GM12878 (cell line): ENCODE results near the gene ZNF732. TPM values are rescaled to one million over a fixed set of nuclear protein-coding genes. Genes with fewer than 3 reads are reported as not detected.

Experiments
- ATAC-seq: fragments of 200-7000 bp; cut with Tn5 transposase; 3 replicates; pipeline ENCODE4 v1.9.1; 2020; ENCODE audit warnings: mild to moderate bottlenecking, moderate library complexity
- BruUV-seq: library from RNA; stranded (reverse); fragments of 400-500 nt; replicated peaks from 2 replicates; lab custom pipeline; 2021; lab: Mats Ljungman, UMichigan
- CTCF ChIA-PET: fragments of 300-600 bp; sonication (Branson Sonifier 250); formaldehyde crosslinking; extraction: SDS; loops from one replicate; lab custom pipeline; 2021; ENCODE audit warnings: inconsistent platforms; lab: Yijun Ruan, JAX
- POLR2A ChIA-PET: fragments of 350-600 bp; formaldehyde crosslinking; extraction: SDS; loops from one replicate; lab custom pipeline; 2021; ENCODE audit warnings: inconsistent platforms; lab: Charles Lee
- RAD21 ChIA-PET: fragments of 300-600 bp; sonication (Branson Sonifier 250); formaldehyde crosslinking; loops from one replicate; lab custom pipeline; 2023; ENCODE audit warnings: antibody characterized with exemption; ENCODE audit not compliant: unreplicated experiment; lab: Charles Lee
- SMC1A ChIA-PET: fragments of 300-600 bp; sonication (Branson Sonifier 250); formaldehyde crosslinking; loops from one replicate; lab custom pipeline; 2023; ENCODE audit not compliant: unreplicated experiment, uncharacterized antibody; lab: Charles Lee
- DNase-seq: peaks from one replicate; pipeline ENCODE4 v3.0.0-alpha.2; 2011; ENCODE audit warnings: low read depth, low spot score
- FAIRE-seq: peaks from 3 replicates; lab custom pipeline; 2011; peaks lifted over from hg19 to GRCh38; lab: Jason Lieb, UNC
- H2AFZ ChIP-seq: 2 replicates; pipeline ENCODE4 v1.6.0; 2011; ENCODE audit warnings: low read depth, low read length, control low read depth; ENCODE audit not compliant: control insufficient read depth
- H3K27ac ChIP-seq: 2 replicates; pipeline ENCODE4 v1.5.1; 2011; ENCODE audit warnings: control low read depth; ENCODE audit not compliant: control insufficient read depth, insufficient read depth
- H3K27me3 ChIP-seq, 2 experiments: replicated peaks in 1 of 2; 2 replicates each; pipeline versions ENCODE4 v1.6.0 to v1.6.1; 2011; ENCODE audit warnings: low read length in 1 of 2; ENCODE audit not compliant: control insufficient read depth in 2 of 2, insufficient read depth in 2 of 2
- H3K36me3 ChIP-seq, 2 experiments: 2 replicates each; pipeline ENCODE4 v1.5.1; 2011; ENCODE audit warnings: low read length in 1 of 2; ENCODE audit not compliant: control insufficient read depth in 2 of 2, insufficient read depth in 2 of 2
- H3K4me1 ChIP-seq: 2 replicates; pipeline ENCODE4 v1.6.1; 2011; ENCODE audit warnings: mild to moderate bottlenecking, low read length, moderate library complexity, mixed read lengths; ENCODE audit not compliant: control insufficient read depth, insufficient read depth
- H3K4me2 ChIP-seq: 2 replicates; pipeline ENCODE4 v1.6.0; 2011; ENCODE audit warnings: control low read depth; ENCODE audit not compliant: control insufficient read depth, insufficient read depth
- H3K4me3 ChIP-seq: fragments of 200-600 bp; sonication (generic); 2 replicates; pipeline ENCODE4 v1.5.1; 2016
- H3K79me2 ChIP-seq: 2 replicates; pipeline ENCODE4 v1.6.0; 2011; ENCODE audit warnings: low read length; ENCODE audit not compliant: control insufficient read depth, insufficient read depth
- H3K9ac ChIP-seq: 2 replicates; pipeline ENCODE4 v1.8.0; 2011; ENCODE audit warnings: low read length, control low read depth, mixed read lengths; ENCODE audit not compliant: control insufficient read depth, insufficient read depth
- H3K9me3 ChIP-seq: replicated peaks from 3 replicates; pipeline ENCODE4 v1.5.1; 2011; ENCODE audit warnings: mild to moderate bottlenecking, low read length; ENCODE audit not compliant: control insufficient read depth, insufficient read depth
- H4K20me1 ChIP-seq: 2 replicates; pipeline ENCODE4 v1.6.0; 2011; ENCODE audit not compliant: control insufficient read depth, insufficient read depth
- CHD1 ChIP-seq: IDR thresholded peaks from 2 replicates; pipeline ENCODE4 v1.6.1; 2012; ENCODE audit warnings: low read depth, low read length, improper control_type of control experiment
- CHD4 ChIP-seq: fragments of 200-600 bp; sonication (generic); IDR thresholded peaks from 2 replicates; pipeline ENCODE4 v1.6.1; 2016; ENCODE audit warnings: mild to moderate bottlenecking
- EGR1 ChIP-seq, 2 experiments: IDR thresholded peaks; 1 replicate in 1 of 2; 2 replicates in 1 of 2; pipeline ENCODE4 v1.6.1; 2011 to 2012; ENCODE audit warnings: low read depth in 2 of 2, low read length in 2 of 2, borderline replicate concordance in 1 of 2, mild to moderate bottlenecking in 1 of 2, moderate library complexity in 1 of 2
- GABPA ChIP-seq: IDR thresholded peaks from 2 replicates; pipeline ENCODE4 v1.6.1; 2014; ENCODE audit warnings: antibody characterized with exemption, low read depth, mild to moderate bottlenecking, inconsistent platforms
- HDAC6 ChIP-seq: fragments of 200-600 bp; sonication (generic); IDR thresholded peaks from one replicate; pipeline ENCODE4 v1.8.0; 2017; ENCODE audit warnings: antibody characterized with exemption; ENCODE audit not compliant: unreplicated experiment
- JUND ChIP-seq: IDR thresholded peaks from 2 replicates; pipeline ENCODE4 v1.6.1; 2012; ENCODE audit warnings: low read depth, mild to moderate bottlenecking, low read length, improper control_type of control experiment, moderate library complexity
- LARP7 ChIP-seq: fragments of 450-650 bp; IDR thresholded peaks from 2 replicates; pipeline ENCODE4 v1.6.1; 2017; ENCODE audit warnings: mild to moderate bottlenecking
- NR2C2 ChIP-seq: IDR thresholded peaks from 2 replicates; pipeline ENCODE4 v1.6.1; 2011; ENCODE audit warnings: borderline replicate concordance, low read depth; ENCODE audit not compliant: control insufficient read depth, insufficient read length
- RB1 ChIP-seq: fragments of 450-650 bp; formaldehyde crosslinking; IDR thresholded peaks from 2 replicates; pipeline ENCODE4 v1.6.1; 2017; ENCODE audit warnings: mild to moderate bottlenecking, borderline replicate concordance
- SPI1 ChIP-seq: IDR thresholded peaks from 2 replicates; pipeline ENCODE4 v1.6.1; 2011; ENCODE audit warnings: low read depth, mild to moderate bottlenecking, low read length, moderate library complexity, borderline replicate concordance; ENCODE audit not compliant: insufficient read depth
- ZZZ3 ChIP-seq: IDR thresholded peaks from 2 replicates; pipeline ENCODE4 v1.6.1; 2011; ENCODE audit warnings: low read depth; ENCODE audit not compliant: control insufficient read depth, insufficient read length
- WGBS: methylation state at CpG from one replicate; pipeline ENCODE4 v1.1.6; 2016; ENCODE audit warnings: low lambda C conversion rate; ENCODE audit not compliant: insufficient replicate concordance, insufficient coverage; ENCODE audit errors: missing lambda C conversion rate; 5-methylcytosine and 5-hydroxymethylcytosine counted together
- in situ Hi-C: fragments of 300-500 bp; cut with MboI; formaldehyde crosslinking; loops from 9 replicates; pipeline ENCODE4 v1.14.3; 2018; ENCODE audit warnings: mixed read lengths
- intact Hi-C: fragments of 100-400 bp; cut with micrococcal nuclease; formaldehyde crosslinking; loops from one replicate; pipeline ENCODE4 v1.14.2; 2022; ENCODE audit not compliant: unreplicated experiment
- polyA plus RNA-seq, 11 experiments: library from polyadenylated mRNA; depleted of rRNA in 4 of 11; unstranded in 6 of 11; stranded (reverse) in 5 of 11; fragments of >200 nt; fragmentation: Nextera tagmentation in 4 of 11; fragmentation: Illumina TruSeq in 1 of 11; extraction: Ambion mirVana in 4 of 11; extraction: Trizol in 1 of 11; gene quantifications; 1 replicate in 1 of 11; 2 replicates in 10 of 11; pipeline versions ENCODE4 v1.2.1 to v1.2.3, GENCODE V29; 2011 to 2016; ENCODE audit warnings: inconsistent platforms in 2 of 11, missing spikeins in 2 of 11, low read depth in 1 of 11
- total RNA-seq, 4 experiments: library from RNA; depleted of rRNA in 3 of 4; stranded (reverse); fragments of >200 nt in 3 of 4; fragmentation: Illumina TruSeq in 1 of 4; extraction: Trizol in 1 of 4; gene quantifications; 2 replicates each; pipeline versions ENCODE4 v1.2.1 to v1.2.3, GENCODE V29; 2013 to 2021
- TF ChIP-seq, protein P1 (sequence below): fragments of 450-650 bp; IDR thresholded peaks from 2 replicates; pipeline ENCODE4 v1.6.1; 2017; ENCODE audit warnings: mild to moderate bottlenecking, moderate library complexity
- TF ChIP-seq, protein P2 (sequence below): IDR thresholded peaks from 2 replicates; pipeline ENCODE4 v1.6.1; 2012; ENCODE audit warnings: mild to moderate bottlenecking, low read depth, low read length
- TF ChIP-seq, protein P3 (sequence below): IDR thresholded peaks from 2 replicates; pipeline ENCODE4 v1.6.1; 2011; ENCODE audit warnings: borderline replicate concordance, low read depth, mild to moderate bottlenecking, moderate library complexity, mixed read lengths, low read length; ENCODE audit not compliant: insufficient read depth; ENCODE audit errors: extremely low read length

The ZNF732 gene
- total and polyA plus RNA-seq, 10 of the 15 experiments (the other 5 are each of a cell fraction or from before 2014, with no cell fraction given): not detected

DNA sequence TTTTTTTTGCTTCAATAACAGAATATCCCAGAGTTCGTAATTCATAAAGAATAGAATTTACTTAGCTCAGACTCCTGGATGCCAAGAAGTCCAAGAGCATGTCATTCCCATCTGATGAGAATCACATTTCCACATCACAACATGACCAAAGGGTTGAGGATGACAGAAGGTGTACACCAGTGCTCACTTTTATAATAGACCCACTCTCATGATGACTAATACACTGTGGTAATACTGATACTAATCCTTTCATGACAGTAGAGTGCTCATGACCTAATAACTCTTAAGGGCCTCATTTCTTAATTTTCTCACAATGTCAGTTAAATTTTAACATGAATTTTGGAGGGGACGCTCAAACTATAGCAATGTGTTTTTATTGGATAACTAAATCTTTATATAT is 69.2 kb downstream of the ZNF732 start:
- intact Hi-C loops: no loop called here
- Histone ChIP-seq H3K4me3 (no peak overlapping the region), H3K4me1 (no peaks in the 10 kb centered on the region), H3K4me2 (no peak overlapping the region), H3K27me3 (no peaks in the 10 kb centered on the region), H4K20me1 (no peaks in the 10 kb centered on the region)
- CTCF ChIA-PET: no interaction called here
- RAD21 ChIA-PET: no interaction called here
- TF ChIP-seq LARP7 (no peak), CHD4 (no peak), JUND (no peak), RB1 (no peak), EGR1 (IDR thresholded peaks at IDR 0.05; ENCODE audit: borderline replicate concordance in 1 of 2, low read depth in 2 of 2, low read length in 2 of 2) (no peak), GABPA (no peak), HDAC6 (no peak), ZZZ3 (no peak), SPI1 (no peak), NR2C2 (no peak), CHD1 (no peak)
- TF ChIP-seq, protein P1, sequence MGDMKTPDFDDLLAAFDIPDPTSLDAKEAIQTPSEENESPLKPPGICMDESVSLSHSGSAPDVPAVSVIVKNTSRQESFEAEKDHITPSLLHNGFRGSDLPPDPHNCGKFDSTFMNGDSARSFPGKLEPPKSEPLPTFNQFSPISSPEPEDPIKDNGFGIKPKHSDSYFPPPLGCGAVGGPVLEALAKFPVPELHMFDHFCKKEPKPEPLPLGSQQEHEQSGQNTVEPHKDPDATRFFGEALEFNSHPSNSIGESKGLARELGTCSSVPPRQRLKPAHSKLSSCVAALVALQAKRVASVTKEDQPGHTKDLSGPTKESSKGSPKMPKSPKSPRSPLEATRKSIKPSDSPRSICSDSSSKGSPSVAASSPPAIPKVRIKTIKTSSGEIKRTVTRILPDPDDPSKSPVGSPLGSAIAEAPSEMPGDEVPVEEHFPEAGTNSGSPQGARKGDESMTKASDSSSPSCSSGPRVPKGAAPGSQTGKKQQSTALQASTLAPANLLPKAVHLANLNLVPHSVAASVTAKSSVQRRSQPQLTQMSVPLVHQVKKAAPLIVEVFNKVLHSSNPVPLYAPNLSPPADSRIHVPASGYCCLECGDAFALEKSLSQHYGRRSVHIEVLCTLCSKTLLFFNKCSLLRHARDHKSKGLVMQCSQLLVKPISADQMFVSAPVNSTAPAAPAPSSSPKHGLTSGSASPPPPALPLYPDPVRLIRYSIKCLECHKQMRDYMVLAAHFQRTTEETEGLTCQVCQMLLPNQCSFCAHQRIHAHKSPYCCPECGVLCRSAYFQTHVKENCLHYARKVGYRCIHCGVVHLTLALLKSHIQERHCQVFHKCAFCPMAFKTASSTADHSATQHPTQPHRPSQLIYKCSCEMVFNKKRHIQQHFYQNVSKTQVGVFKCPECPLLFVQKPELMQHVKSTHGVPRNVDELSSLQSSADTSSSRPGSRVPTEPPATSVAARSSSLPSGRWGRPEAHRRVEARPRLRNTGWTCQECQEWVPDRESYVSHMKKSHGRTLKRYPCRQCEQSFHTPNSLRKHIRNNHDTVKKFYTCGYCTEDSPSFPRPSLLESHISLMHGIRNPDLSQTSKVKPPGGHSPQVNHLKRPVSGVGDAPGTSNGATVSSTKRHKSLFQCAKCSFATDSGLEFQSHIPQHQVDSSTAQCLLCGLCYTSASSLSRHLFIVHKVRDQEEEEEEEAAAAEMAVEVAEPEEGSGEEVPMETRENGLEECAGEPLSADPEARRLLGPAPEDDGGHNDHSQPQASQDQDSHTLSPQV: no peak
- TF ChIP-seq, protein P2, sequence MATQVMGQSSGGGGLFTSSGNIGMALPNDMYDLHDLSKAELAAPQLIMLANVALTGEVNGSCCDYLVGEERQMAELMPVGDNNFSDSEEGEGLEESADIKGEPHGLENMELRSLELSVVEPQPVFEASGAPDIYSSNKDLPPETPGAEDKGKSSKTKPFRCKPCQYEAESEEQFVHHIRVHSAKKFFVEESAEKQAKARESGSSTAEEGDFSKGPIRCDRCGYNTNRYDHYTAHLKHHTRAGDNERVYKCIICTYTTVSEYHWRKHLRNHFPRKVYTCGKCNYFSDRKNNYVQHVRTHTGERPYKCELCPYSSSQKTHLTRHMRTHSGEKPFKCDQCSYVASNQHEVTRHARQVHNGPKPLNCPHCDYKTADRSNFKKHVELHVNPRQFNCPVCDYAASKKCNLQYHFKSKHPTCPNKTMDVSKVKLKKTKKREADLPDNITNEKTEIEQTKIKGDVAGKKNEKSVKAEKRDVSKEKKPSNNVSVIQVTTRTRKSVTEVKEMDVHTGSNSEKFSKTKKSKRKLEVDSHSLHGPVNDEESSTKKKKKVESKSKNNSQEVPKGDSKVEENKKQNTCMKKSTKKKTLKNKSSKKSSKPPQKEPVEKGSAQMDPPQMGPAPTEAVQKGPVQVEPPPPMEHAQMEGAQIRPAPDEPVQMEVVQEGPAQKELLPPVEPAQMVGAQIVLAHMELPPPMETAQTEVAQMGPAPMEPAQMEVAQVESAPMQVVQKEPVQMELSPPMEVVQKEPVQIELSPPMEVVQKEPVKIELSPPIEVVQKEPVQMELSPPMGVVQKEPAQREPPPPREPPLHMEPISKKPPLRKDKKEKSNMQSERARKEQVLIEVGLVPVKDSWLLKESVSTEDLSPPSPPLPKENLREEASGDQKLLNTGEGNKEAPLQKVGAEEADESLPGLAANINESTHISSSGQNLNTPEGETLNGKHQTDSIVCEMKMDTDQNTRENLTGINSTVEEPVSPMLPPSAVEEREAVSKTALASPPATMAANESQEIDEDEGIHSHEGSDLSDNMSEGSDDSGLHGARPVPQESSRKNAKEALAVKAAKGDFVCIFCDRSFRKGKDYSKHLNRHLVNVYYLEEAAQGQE: no peak
- TF ChIP-seq, protein P3, sequence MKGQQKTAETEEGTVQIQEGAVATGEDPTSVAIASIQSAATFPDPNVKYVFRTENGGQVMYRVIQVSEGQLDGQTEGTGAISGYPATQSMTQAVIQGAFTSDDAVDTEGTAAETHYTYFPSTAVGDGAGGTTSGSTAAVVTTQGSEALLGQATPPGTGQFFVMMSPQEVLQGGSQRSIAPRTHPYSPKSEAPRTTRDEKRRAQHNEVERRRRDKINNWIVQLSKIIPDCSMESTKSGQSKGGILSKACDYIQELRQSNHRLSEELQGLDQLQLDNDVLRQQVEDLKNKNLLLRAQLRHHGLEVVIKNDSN: no peak
- TF ChIP-seq, all 136 proteins: peak for 0
- POLR2A ChIA-PET: no interaction called here
- H3K27ac ChIP-seq: no peak overlapping the region
- FAIRE-seq (no peak), ATAC-seq (no peak), DNase-seq (no peak)
- no peaks in the 10 kb centered on the region for H3K79me2 ChIP-seq
- WGBS: 42% methylated on average over 1 of the region's 2 CpGs
- no peak overlapping the region for H3K9ac ChIP-seq
- no peaks in the 10 kb centered on the region for H3K36me3 ChIP-seq
- SMC1A ChIA-PET: no interaction called here
- BruUV-seq: no TSS peak
- no peaks in the 10 kb centered on the region; the same call in 2 of the 3 replicates for H3K9me3 ChIP-seq
- in situ Hi-C loops: no loop called here
- H2AFZ ChIP-seq: no peak overlapping the region
